Transverse colon (tissue), 3 donors: Measurements from ENCODE around the gene OR5A2.

Experiments
- CTCF ChIP-seq, 5 experiments: fragments of 200-600 bp in 3 of 5; fragments of 450-650 bp in 2 of 5; sonication (generic) in 3 of 5; IDR thresholded peaks; 1 replicate in 2 of 5; 2 replicates in 3 of 5; pipeline ENCODE4 v1.5.1; 2016 to 2017; ENCODE audit warnings: antibody characterized with exemption in 5 of 5, inconsistent platforms in 3 of 5, mild to moderate bottlenecking in 2 of 5, moderate library complexity in 1 of 5
- EP300 ChIP-seq: sonication (generic); formaldehyde crosslinking; IDR thresholded peaks from one replicate; pipeline ENCODE4 v1.6.1; 2017; ENCODE audit warnings: antibody characterized with exemption, low read depth

- no peak for TF ChIP-seq EP300
- TF ChIP-seq CTCF (IDR thresholded peaks at IDR 0.05): no peak
Observed at GRCh38 chr11:59403546-59403945, 22.7 kb downstream of the OR5A2 start.
